HEK293 (cell line): ENCODE data around the gene RO60.

ENCODE experiments used
- ATF2 ChIP-seq: fragments of 450-650 bp; formaldehyde crosslinking; IDR thresholded peaks from 2 replicates; pipeline ENCODE4 v1.5.1; 2016; ENCODE audit warnings: missing biosample characterization, missing genetic modification characterization, low read depth
- BCL11A ChIP-seq: fragments of 450-650 bp; formaldehyde crosslinking; IDR thresholded peaks from 2 replicates; pipeline ENCODE4 v1.5.1; 2016; ENCODE audit warnings: low read depth, missing biosample characterization, missing genetic modification characterization
- GLI2 ChIP-seq: fragments of 450-650 bp; formaldehyde crosslinking; IDR thresholded peaks from 2 replicates; pipeline ENCODE4; 2017; ENCODE audit warnings: missing biosample characterization, missing genetic modification characterization, low read depth, borderline replicate concordance
- PRDM10 ChIP-seq: fragments of 450-650 bp; formaldehyde crosslinking; IDR thresholded peaks from 2 replicates; pipeline ENCODE4 v1.5.1; 2016; ENCODE audit warnings: missing biosample characterization, missing genetic modification characterization
- YY1 ChIP-seq: fragments of 450-650 bp; formaldehyde crosslinking; IDR thresholded peaks from 2 replicates; pipeline ENCODE4 v1.5.1; 2018; ENCODE audit warnings: missing biosample characterization, missing genetic modification characterization
- ZBTB11 ChIP-seq: fragments of 450-650 bp; formaldehyde crosslinking; conservative IDR thresholded peaks from 2 replicates; pipeline ENCODE4 v1.5.1; 2016; ENCODE audit warnings: low read depth, missing biosample characterization, missing genetic modification characterization
- ZNF138 ChIP-seq: fragments of 450-650 bp; formaldehyde crosslinking; IDR thresholded peaks from 2 replicates; pipeline ENCODE4 v1.5.1; 2016; ENCODE audit warnings: missing biosample characterization, missing genetic modification characterization, borderline replicate concordance
- ZNF26 ChIP-seq: fragments of 450-650 bp; formaldehyde crosslinking; IDR thresholded peaks from 2 replicates; pipeline ENCODE4 v1.5.1; 2016; ENCODE audit warnings: missing biosample characterization, missing genetic modification characterization
- ZNF830 ChIP-seq: fragments of 450-650 bp; IDR thresholded peaks from 2 replicates; pipeline ENCODE4 v1.5.0; 2018; ENCODE audit warnings: missing biosample characterization, missing genetic modification characterization, low read depth, mild to moderate bottlenecking, moderate library complexity
- ZSCAN23 ChIP-seq: fragments of 450-650 bp; formaldehyde crosslinking; IDR thresholded peaks from 2 replicates; pipeline ENCODE4 v1.5.1; 2016; ENCODE audit warnings: missing biosample characterization, missing genetic modification characterization
- TF ChIP-seq, protein P1 (sequence below): fragments of 450-650 bp; formaldehyde crosslinking; IDR thresholded peaks from 2 replicates; pipeline ENCODE4 v1.5.1; 2016; ENCODE audit warnings: missing biosample characterization, missing genetic modification characterization

DNA sequence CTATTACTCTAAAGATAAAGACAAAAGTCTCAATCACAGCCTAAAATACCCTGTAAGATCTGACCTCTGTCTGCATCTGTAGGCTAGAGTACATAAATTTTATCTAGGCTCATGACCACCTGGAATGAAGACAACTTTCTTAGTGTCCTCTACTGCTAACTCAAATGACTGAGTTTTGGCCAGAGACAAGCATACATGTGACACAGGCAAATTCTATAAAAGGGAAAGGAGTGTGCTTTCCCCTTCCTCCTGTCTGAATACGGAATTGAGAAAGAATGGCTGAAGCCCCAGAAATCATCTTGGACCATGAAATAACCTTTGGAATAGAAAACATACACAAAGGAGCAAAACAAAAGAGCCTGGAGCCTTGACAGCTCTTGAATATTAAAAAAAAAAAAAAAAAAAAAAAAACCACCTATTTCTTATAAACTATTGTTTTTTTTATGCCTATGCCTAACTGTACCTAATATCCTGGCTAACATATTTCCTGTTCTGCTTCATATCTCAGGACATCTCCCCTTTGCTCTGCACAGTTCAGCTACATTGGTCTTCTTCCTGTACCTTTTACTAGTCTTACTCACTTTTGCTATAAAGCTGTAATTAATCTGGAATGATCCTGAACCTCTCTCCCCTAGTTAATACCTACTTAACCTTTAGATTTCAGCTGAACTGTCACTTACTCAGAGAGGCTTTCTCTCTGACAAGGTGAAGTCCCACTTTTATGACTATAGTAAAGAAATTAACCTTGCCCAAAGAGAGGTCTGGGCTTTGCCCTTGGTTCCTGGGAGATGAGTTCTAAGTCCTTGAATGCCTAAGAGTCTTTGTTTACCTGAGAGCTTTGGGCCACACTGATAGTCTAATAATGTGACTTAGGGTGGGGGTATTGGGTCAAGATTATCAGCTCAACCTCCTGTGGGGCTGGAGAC, 16.4 kb upstream of the RO60 start:
- TF ChIP-seq, protein P1, sequence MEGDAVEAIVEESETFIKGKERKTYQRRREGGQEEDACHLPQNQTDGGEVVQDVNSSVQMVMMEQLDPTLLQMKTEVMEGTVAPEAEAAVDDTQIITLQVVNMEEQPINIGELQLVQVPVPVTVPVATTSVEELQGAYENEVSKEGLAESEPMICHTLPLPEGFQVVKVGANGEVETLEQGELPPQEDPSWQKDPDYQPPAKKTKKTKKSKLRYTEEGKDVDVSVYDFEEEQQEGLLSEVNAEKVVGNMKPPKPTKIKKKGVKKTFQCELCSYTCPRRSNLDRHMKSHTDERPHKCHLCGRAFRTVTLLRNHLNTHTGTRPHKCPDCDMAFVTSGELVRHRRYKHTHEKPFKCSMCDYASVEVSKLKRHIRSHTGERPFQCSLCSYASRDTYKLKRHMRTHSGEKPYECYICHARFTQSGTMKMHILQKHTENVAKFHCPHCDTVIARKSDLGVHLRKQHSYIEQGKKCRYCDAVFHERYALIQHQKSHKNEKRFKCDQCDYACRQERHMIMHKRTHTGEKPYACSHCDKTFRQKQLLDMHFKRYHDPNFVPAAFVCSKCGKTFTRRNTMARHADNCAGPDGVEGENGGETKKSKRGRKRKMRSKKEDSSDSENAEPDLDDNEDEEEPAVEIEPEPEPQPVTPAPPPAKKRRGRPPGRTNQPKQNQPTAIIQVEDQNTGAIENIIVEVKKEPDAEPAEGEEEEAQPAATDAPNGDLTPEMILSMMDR (tag by site-specific recombination) = no peak
- TF ChIP-seq PRDM10 (tag by site-specific recombination) = no peak
- no peak for TF ChIP-seq ZNF26 (tag by site-specific recombination)
- TF ChIP-seq ZNF830 (tag by site-specific recombination) = no peak
- TF ChIP-seq BCL11A (tag by site-specific recombination) = no peak
- TF ChIP-seq ZNF138 (tag by site-specific recombination) = no peak
- TF ChIP-seq ZSCAN23 (tag by site-specific recombination) = no peak
- no peak for TF ChIP-seq ATF2 (tag by site-specific recombination)
- no peak for TF ChIP-seq GLI2 (tag by site-specific recombination)
- TF ChIP-seq ZBTB11 (tag by site-specific recombination) = no peak
- no peak for TF ChIP-seq YY1 (tag by site-specific recombination)
